Measurements from ENCODE around the gene SYNE2.

DNA sequence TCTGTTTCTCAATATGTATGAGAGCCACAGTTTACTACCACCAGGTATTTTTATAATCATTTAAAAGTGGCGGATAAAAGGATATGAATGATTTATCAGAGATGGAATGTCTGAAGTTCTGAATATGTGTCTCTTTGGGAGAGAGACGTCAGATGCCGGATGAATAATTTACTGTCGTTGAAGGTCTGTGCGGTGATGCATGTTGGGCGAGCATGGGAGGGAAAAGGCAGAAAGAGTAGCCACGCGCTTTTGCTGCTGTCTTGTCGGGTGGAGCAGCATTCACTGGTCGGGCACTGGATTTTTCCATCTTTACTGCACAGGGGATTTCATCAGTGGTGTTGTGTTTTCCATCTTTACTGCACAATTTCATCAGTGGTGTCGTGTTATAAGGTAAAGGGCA, 65.6 kb downstream of the SYNE2 start:
- TF ChIP-seq, protein P1, sequence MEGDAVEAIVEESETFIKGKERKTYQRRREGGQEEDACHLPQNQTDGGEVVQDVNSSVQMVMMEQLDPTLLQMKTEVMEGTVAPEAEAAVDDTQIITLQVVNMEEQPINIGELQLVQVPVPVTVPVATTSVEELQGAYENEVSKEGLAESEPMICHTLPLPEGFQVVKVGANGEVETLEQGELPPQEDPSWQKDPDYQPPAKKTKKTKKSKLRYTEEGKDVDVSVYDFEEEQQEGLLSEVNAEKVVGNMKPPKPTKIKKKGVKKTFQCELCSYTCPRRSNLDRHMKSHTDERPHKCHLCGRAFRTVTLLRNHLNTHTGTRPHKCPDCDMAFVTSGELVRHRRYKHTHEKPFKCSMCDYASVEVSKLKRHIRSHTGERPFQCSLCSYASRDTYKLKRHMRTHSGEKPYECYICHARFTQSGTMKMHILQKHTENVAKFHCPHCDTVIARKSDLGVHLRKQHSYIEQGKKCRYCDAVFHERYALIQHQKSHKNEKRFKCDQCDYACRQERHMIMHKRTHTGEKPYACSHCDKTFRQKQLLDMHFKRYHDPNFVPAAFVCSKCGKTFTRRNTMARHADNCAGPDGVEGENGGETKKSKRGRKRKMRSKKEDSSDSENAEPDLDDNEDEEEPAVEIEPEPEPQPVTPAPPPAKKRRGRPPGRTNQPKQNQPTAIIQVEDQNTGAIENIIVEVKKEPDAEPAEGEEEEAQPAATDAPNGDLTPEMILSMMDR (IDR thresholded peaks at IDR 0.05) = no peak
- no peak for TF ChIP-seq POLR2AphosphoS5 (IDR thresholded peaks at IDR 0.05; ENCODE audit: low read depth, low read length)
- TF ChIP-seq, protein P2, sequence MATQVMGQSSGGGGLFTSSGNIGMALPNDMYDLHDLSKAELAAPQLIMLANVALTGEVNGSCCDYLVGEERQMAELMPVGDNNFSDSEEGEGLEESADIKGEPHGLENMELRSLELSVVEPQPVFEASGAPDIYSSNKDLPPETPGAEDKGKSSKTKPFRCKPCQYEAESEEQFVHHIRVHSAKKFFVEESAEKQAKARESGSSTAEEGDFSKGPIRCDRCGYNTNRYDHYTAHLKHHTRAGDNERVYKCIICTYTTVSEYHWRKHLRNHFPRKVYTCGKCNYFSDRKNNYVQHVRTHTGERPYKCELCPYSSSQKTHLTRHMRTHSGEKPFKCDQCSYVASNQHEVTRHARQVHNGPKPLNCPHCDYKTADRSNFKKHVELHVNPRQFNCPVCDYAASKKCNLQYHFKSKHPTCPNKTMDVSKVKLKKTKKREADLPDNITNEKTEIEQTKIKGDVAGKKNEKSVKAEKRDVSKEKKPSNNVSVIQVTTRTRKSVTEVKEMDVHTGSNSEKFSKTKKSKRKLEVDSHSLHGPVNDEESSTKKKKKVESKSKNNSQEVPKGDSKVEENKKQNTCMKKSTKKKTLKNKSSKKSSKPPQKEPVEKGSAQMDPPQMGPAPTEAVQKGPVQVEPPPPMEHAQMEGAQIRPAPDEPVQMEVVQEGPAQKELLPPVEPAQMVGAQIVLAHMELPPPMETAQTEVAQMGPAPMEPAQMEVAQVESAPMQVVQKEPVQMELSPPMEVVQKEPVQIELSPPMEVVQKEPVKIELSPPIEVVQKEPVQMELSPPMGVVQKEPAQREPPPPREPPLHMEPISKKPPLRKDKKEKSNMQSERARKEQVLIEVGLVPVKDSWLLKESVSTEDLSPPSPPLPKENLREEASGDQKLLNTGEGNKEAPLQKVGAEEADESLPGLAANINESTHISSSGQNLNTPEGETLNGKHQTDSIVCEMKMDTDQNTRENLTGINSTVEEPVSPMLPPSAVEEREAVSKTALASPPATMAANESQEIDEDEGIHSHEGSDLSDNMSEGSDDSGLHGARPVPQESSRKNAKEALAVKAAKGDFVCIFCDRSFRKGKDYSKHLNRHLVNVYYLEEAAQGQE (IDR thresholded peaks at IDR 0.05; ENCODE audit: insufficient read depth in 1 of 2, low read depth in 2 of 2, low read length in 1 of 2) = no peak
- no peak for TF ChIP-seq TCF7L2 (IDR thresholded peaks at IDR 0.05; ENCODE audit: low read depth, low read length)
- TF ChIP-seq SIN3A (IDR thresholded peaks at IDR 0.05; ENCODE audit: borderline replicate concordance, insufficient read depth, low read depth, low read length) = no peak

Data from Panc1 (cell line).